Mucosa of descending colon (tissue), 3 donors: ENCODE measurements around the gene RIMS3. TPM values are rescaled to one million over a fixed set of nuclear protein-coding genes. Genes with fewer than 3 reads are reported as not detected.

ENCODE experiments used
- ATAC-seq: fragments of 200-7000 bp; cut with Tn5 transposase; one replicate; pipeline ENCODE4 v1.9.1; 2020; ENCODE audit warnings: mild to moderate bottlenecking, moderate library complexity
- DNase-seq, 3 donors: peaks; one replicate each; pipeline ENCODE4 v3.0.0-alpha.2; 2020
- H3K36me3 ChIP-seq: fragments of 200-600 bp; one replicate; pipeline ENCODE4 v1.8.0; 2021; ENCODE audit warnings: low read depth, mild to moderate bottlenecking
- H3K4me1 ChIP-seq: fragments of 200-600 bp; one replicate; pipeline ENCODE4 v1.8.0; 2021; ENCODE audit warnings: low read depth, mild to moderate bottlenecking
- H3K4me3 ChIP-seq: fragments of 200-600 bp; one replicate; pipeline ENCODE4 v1.8.0; 2021; ENCODE audit warnings: mild to moderate bottlenecking
- H3K9me3 ChIP-seq: fragments of 200-600 bp; one replicate; pipeline ENCODE4 v1.8.0; 2021; ENCODE audit warnings: mild to moderate bottlenecking
- CTCF ChIP-seq: fragments of 200-600 bp; IDR thresholded peaks from one replicate; pipeline ENCODE4 v1.8.0; 2022; ENCODE audit warnings: antibody characterized with exemption, mild to moderate bottlenecking
- intact Hi-C, 2 donors: fragments of 100-400 bp; cut with DNase I in 1 of 2; cut with micrococcal nuclease in 1 of 2; formaldehyde crosslinking; loops; one replicate each; pipeline versions ENCODE4 v1.11.0 to v1.11.1; 2022; cut with DNase I, micrococcal nuclease
- total RNA-seq, 3 donors: library from RNA; stranded (reverse); fragmentation: NEBNext Ultra II Directional in 2 of 3; extraction: Animal tissue kit (Norgen Biotek cat#: 25700) in 2 of 3; gene quantifications; one replicate each; pipeline versions ENCODE4 v1.2.1 to v1.2.4, GENCODE V29; 2021 to 2023
- donor health status: DM: no; HTN: no; CAD: no; lungs with moderate emphysema.
- donor health status: DM: no; HTN: no; CAD: no.
- donor health status: DM: no; HTN: yes; CAD: no.

RIMS3 gene
- total RNA-seq, 3 donors from 2014 or later: 6.9 to 23.3 (median 11.9) TPM

GRCh38 chr1:40664167-40664537 lies 1.3 kb downstream of the RIMS3 start:
- intact Hi-C loops: loop anchor here in 1 of 2 donors (10.0 kb wide), 1 partner anchor 49 kb away; no protein-coding TSS in a partner anchor
- TF ChIP-seq CTCF: no peak
- DNase-seq (no peak), ATAC-seq (no peak)
- no peak overlapping the region for H3K4me3 ChIP-seq
- no peaks in the 10 kb centered on the region for H3K36me3 ChIP-seq
- H3K4me1 ChIP-seq: peaks cover 11% of the 10 kb centered on the region
- H3K9me3 ChIP-seq: no peaks in the 10 kb centered on the region

- Histone ChIP-seq H3K9me3 (no peaks in the 10 kb centered on the region), H3K4me1 (peaks cover 9% of the 10 kb centered on the region), H3K4me3 (no peak overlapping the region), H3K36me3 (no peaks in the 10 kb centered on the region)
- intact Hi-C loops: loop anchor here in 1 of 2 donors (10.0 kb wide), 1 partner anchor 49 kb away; no protein-coding TSS in a partner anchor
- no peak for DNase-seq
- no peak for ATAC-seq
- TF ChIP-seq CTCF: no peak
These were observed 1.9 kb downstream of the RIMS3 start for GRCh38 chr1:40663324-40664166.

- no peak for DNase-seq
- no peaks in the 10 kb centered on the region for H3K36me3 ChIP-seq
- peak; percentile 28 for ATAC-seq
- intact Hi-C loops: loop anchor here in 1 of 2 donors (10.0 kb wide), 1 partner anchor 48 kb away; no protein-coding TSS in a partner anchor
- no peak for TF ChIP-seq CTCF
- no peak overlapping the region for H3K4me3 ChIP-seq
- H3K9me3 ChIP-seq: no peaks in the 10 kb centered on the region
- peaks cover 7% of the 10 kb centered on the region for H3K4me1 ChIP-seq
These were observed 2.6 kb downstream of the RIMS3 start for GRCh38 chr1:40662864-40663263.

- intact Hi-C loops: loop anchor here in 1 of 2 donors (10.0 kb wide), 1 partner anchor 47 kb away; no protein-coding TSS in a partner anchor
- DNase-seq (no peak), ATAC-seq (no peak)
- no peak for TF ChIP-seq CTCF
- Histone ChIP-seq H3K4me3 (no peak overlapping the region), H3K9me3 (no peaks in the 10 kb centered on the region), H3K4me1 (peaks cover 7% of the 10 kb centered on the region), H3K36me3 (no peaks in the 10 kb centered on the region)
These were observed 3.3 kb downstream of the RIMS3 start for GRCh38 chr1:40662151-40662550.

- no peak for TF ChIP-seq CTCF
- intact Hi-C loops: loop anchor here in 1 of 2 donors (10.0 kb wide), 1 partner anchor 47 kb away; no protein-coding TSS in a partner anchor
- H3K4me1 ChIP-seq: peaks cover 7% of the 10 kb centered on the region
- no peak overlapping the region for H3K4me3 ChIP-seq
- H3K36me3 ChIP-seq: no peaks in the 10 kb centered on the region
- DNase-seq (no peak), ATAC-seq (no peak)
- no peaks in the 10 kb centered on the region for H3K9me3 ChIP-seq
These were observed 3.8 kb downstream of the RIMS3 start for GRCh38 chr1:40661678-40662077.
